ENCODE measurements around the gene GNAZ.
"Not testable (repeated sequence)": the region's sequence is repeated elsewhere in the genome, so short reads cannot be mapped to it uniquely, and the experiment has no call there.

The GNAZ gene

DNA sequence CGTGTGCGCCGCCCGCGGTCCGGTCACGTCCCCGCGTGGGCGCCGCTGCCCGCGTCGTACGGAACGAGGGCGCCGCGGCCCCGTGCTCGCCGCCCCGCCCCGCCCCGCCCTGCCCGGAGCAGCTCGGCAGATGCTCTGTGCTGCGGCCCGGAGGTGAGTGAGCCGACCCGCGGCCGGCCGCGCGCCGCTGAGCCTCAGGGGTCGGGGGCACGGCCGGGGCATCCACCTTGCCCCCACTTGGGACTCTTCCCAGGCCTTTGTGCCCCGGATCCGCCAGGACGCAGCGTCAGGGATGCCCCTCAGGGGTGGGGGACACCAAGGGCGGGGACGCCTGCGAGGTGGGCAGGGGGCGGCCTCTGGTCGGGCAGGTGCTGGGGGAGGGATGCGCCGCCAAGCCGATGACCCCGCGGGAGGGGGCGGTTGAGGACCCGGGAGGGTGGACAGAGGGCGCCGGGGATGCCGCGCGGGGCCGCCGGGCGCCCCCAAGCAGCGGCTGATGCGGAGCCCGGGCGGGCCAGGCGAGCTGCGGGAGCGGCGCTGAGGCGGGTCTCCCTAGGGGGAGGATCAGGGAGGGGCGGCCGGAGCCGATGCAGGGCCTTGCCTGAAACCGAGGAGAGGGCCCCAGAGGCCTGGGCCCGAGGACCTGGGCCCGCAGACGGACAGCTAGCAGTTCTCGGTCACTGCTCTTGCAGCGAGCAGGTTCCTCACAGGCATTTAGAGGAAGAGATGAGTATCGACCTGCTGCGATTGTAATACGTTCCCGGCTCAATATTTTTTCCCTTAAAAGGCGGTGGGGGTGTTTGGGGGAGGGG is at the start of gene GNAZ:
Gene GNAZ (plus strand): TSS at position 102 of the 812 bp plus-strand sequence. CDS start 25,177 bp downstream, outside the sequence.
- no peak for DNase-seq (ENCODE audit: low spot score)

DNA sequence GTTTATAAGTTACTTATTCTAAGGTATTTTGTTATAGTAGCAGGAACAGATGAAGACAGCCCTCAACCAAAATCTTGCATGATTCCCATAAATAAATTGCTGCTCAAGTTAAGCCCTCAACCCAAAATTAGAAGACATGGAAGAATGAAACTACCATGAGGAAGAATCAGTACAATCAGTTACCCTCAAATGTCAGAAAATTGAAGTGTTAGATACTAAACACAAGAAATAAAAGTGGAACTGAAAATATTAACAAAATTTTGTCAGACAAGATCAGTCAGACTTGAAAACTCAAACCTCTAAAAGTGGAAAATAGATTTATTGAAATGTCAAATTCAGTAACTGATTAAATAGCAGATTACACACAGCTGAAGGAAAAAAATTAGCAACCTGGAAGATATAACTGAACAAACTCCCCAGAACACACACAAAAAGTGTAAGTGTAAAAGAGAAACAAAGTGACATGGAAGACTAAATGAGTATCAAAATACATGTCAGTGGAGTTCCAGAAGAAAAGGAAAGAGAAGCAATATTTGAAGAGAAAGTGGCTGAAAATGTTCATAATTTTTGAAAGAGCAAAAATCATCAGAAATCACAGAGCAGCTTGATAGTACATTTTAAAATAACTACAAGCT is 49.5 kb upstream of the GNAZ start:
- no peak for DNase-seq (ENCODE audit: low spot score)

DNA sequence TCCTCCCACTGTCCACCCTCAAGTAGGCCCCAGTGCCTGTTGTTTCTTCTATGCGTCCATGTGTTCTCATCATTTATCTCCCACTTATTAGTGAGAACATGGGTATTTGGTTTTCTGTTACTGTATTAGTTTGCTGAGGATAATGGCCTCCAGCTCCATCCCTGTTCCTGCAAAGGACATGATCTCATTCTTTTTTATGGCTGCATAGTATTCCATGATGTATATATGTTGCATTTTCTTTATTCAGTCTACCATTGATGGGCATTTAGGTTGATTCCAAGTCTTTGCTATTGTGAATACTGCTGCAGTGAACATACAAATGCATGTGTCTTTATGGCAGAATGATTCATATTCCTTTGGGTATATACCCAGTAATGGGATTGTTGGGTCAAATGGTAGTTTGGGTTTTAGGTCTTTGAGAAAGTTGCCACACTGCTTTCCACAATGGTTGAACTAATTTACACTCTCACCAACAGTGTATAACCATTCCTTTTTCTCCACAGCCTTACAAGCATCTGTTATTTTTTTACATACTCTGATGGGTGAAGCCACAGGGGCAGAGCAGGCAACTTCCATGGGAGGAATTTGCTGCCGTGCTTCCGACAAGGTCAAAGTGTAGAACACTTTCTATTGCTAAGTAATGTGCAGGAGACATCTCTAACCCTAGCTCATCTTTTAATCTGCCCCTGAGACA is 48.5 kb upstream of the GNAZ start:
- DNase-seq (ENCODE audit: low spot score) = not testable (repeated sequence)

DNA sequence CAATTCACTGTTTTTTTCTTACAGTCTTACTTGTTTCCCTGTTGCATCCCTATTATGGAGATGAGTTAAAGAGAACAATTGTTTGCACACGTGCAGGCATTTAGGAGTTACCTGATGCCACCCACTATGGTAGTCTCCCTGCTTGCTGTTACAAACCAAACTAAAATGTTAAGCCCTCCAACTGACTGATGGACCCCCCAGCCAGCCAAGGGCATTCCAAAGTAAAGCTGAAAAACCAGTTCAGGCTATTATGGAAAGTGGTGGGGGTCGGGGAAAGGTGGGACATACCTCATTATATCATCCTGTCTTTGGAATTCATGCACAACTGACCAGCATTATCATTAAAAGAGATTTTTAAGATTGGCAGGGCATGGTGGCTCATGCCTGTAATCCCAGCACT is 47.0 kb upstream of the GNAZ start:
- DNase-seq (ENCODE audit: low spot score) = no peak

DNA sequence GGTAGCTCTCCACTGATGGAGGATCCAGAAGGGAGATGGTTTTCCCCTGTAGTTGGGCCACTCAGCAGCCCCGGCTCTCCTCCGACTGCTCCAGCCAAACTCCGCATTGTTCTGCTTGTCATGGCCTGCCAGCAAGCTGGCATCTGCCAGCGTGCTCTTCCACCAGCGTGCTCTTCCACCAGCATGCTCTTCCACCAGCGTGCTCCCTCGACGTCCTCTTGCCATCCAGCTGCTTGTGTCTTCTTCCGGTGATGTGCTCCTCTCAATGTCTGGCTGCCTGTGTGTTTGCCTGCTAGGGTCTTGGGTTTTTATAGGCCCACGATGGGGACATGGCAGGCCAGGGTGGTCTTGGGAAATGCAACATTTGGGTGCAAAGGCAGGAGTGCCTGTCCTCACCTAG is 43.5 kb upstream of the GNAZ start:
- no peak for DNase-seq (ENCODE audit: low spot score)

DNA sequence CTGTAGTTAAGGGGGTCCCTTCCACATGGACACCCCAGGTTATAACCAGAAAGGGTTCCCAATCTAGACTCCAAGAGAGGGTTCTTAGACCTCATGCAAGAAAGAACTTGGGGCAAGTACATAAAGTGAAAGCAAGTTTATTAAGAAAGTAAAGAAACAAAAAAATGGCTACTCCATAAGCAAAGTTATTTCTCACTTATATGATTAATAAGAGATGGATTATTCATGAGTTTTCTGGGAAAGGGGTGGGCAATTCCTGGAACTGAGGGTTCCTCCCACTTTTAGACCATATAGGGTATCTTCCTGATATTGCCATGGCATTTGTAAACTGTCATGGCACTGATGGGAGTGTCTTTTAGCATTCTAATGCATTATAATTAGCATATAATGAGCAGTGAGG is 42.5 kb upstream of the GNAZ start:
- not testable (repeated sequence) for DNase-seq (ENCODE audit: low spot score)

DNA sequence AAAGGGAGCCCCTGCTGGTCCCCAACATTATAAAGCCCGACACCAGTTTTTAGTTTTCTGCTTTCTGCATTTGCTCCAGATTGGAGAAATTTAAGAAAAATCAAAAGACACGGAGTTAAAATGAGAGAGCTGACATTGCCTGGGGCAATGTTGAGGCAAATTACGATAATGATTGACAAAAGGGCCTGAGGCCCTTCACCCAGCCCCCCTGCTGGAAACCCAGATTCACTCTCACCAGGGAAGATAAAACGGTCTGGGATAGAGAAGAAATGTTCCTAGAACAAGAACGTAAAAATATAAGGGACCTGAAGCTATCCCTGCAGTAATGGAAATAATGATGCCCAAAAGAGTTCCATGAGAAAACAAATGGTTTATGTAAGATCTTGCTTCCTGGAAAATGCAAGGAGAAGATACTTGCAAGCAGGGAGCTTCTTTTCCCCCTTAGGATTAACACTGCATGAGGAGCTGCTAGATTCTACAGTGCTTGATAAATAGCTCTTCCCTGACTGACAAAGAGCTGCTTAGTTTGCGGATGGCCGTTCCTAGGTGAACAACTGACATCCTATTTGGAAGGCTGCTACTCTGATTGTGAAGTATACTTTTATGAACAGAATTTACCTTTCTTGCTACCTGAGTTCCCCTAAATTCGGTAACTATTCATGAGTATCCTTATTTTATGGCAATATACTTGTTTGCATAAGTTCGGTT is 40.6 kb upstream of the GNAZ start:
- DNase-seq (ENCODE audit: low spot score) = no peak

DNA sequence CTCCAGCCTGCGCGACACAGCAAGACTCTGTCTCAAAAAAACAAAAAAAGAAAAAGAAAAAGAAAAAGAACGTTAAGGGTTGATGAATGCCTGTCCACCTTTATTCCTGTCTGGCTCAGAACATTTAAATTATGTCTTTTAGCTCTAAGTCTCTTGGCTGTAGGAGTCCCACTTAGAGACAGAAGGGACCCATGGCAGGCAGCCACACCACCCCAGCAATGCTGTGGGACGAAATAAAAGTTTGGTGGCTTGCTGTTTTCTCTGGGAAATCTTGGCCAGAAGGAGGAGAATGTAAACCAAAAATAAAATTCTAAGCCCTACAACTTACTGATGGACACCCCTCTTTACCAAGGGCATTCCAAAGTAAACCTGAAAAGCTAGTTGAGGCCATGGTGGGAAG is 38.9 kb upstream of the GNAZ start:
- no peak for DNase-seq (ENCODE audit: low spot score)

DNA sequence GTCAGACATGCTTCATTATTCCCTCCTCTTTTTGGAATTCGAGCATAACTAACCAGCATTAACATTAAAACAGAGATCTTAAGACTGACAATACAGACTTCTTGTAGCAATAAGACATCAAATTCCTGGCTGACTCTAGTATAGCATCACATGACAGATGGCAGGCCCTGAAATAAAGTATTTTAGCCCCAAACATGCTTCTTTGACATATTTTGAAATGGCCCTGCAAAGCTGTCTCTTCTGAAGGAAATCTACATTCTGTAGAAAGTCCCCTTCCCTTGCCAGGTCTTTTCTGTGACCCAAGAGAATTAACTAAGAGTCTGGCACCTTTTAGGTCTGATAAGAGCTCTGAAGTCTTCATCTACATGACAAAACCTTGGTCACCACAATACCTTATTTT is 38.5 kb upstream of the GNAZ start:
- no peak for DNase-seq (ENCODE audit: low spot score)

DNA sequence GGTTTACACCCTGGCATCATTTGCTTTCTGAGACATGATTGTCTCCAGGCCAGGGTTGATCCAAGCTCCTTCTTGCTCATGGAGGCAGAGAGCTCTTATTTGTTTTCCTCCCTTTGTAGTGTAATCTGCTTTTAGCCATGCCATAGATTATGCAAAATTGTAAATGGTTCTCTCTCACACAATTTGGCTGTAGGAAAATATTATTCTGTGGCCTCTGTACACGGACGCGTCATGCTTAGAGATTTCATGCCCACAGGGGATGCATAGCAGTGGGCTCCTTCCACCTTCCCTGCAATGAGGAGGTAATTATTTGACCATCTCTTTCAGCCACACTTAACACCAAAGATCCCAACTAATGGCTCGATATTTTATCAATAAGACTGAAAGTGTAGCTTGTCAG is 37.7 kb upstream of the GNAZ start:
- no peak for DNase-seq (ENCODE audit: low spot score)

DNA sequence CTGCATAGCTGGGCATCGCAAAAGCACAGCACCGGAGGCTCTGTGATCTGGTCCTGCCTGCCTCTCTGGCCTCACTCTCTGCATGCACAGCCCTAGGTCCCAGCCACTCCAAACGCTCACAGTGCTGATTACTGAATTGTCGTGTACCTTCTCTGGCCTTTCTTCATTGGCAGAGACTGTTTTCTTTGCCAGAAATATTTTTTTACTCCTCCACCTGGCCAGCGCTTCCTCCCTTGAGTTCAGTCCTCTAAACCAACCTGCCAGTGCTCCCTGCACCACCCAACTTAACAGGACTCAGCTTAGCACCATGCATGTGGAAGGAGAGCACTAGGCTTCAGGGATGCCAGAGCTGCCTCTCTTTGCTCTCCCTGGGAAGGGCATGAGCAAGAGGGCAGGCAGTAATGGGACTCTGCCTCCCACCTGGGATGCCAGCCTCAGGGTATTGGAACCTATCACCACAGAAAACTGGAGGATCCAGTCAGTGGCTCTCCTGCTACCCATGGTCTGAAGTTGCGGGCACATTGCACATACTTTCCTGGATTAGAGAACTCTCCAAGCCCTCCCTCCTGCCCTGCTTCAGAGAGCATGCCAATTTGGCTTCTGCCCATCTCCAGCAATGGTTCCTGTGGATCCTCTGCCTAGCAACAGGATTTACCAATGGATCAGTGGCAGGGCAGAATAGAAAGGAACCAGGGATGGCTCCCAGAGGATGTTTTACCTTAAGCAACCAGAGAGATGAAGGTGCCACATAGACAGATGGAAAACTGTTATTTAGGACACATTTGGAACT is 37.0 kb upstream of the GNAZ start:
- DNase-seq (ENCODE audit: low spot score) = no peak

DNA sequence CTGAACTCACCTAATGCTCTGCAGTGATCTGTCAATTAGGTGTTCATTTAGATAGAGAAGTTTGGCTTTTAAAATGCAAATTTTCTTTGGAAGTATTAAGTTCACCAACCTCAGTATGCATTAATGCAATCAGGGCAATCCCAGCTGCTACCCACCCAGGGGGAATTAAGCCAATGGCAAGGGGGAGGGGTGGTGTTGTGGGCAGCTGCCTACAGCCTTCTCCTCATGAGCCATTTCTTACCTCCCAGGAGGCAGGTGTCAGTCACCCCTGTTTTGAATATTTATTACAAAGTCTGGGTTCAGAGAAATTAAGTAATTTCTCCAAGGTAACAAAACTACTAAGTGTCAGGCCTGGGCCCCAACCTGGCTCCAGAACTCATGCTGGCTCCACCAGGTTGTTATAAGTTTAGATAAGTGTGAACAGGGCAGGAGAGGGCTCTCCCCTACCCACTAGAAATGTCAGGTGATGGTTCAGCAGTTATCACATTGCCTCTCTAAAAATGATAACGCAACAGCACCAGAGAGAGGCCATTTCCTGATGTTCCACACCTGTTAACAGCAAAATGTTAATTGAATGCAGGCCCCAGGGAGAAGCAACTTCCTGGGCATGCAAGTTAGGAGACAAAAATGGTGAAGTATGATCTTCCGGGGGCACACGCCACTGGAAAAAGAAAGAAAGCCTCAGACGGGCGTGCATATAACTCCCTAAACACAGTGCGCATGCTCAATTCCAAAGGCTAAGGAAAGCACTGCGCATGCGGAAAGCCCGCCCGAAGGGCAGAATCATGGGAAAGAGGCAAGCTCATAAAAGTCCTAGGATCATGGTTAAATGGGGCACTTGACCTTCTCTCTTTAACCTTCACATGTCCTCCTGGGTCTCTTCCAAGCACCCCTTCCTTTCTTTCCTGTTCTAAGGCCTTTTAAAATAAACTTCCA is 35.4 kb upstream of the GNAZ start:
- DNase-seq (ENCODE audit: low spot score) = no peak

DNA sequence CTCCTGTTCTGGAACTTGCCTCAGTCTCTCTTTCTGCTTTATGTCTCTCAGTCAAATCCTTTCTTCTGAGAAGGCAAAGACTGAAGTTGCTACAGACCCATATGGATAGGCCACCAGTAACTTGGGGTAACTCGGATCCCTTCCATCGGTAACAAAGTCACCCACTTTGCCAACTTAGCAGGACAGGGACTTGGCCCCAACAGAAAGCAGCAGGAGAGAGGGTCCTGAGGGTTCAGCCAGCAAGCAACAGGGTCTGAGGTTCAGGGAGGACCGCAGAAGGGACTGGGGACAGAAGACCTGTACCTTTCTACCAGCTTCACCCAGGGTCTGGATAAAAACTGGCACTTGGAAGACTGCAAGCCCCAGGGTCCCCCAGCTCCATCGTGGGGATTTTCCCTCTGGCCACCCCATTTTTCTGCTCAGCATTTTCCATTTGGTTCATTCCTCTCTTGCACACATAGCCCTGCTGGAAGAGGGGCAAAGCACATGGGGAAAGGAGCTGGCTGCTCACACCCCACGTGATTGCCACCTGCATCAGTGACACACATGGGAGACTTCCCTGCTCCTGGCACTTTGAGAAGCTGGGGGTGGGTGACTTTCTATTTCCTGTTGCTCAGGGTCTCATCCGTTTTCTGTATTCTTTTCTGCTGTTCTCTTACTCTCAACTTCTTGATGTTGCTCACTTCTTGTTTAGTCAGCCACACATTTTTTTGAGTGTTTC is 34.6 kb upstream of the GNAZ start:
- no peak for DNase-seq (ENCODE audit: low spot score)

DNA sequence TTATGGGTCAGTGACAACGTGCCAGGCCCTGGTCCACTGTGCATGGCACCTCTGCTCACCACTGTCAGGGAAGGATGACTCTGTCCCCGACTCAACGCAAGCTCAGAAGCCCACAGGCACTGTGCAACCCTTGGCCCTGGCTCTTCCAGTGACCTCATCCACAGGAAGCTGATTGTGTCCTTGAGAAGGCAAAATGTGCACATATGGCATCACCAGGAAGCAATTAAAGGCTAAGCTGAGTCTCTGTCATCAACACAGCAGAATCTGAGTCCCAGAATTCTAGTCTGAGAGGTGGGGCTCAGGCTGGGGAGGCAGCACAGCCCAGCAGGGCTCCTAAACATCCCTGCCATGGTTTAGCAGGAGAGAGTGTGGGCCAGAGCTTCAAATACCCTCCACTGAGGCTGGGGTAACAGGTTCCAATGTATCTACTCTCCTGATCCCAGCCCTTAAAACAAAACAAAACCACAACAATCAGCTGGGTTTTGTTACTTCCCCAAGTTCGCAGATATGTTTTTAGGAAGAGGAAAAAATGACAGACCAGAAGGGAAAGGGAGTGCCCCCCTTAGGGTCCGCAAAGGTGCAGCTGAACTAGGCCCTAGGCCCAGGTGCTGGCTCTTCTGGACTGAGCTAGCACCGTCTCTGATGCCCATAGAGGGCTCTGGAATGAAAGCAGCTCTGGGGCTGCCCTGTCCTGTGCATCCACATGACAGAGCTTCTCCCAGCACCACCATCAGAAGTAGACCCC is 33.5 kb upstream of the GNAZ start:
- no peak for DNase-seq (ENCODE audit: low spot score)

DNA sequence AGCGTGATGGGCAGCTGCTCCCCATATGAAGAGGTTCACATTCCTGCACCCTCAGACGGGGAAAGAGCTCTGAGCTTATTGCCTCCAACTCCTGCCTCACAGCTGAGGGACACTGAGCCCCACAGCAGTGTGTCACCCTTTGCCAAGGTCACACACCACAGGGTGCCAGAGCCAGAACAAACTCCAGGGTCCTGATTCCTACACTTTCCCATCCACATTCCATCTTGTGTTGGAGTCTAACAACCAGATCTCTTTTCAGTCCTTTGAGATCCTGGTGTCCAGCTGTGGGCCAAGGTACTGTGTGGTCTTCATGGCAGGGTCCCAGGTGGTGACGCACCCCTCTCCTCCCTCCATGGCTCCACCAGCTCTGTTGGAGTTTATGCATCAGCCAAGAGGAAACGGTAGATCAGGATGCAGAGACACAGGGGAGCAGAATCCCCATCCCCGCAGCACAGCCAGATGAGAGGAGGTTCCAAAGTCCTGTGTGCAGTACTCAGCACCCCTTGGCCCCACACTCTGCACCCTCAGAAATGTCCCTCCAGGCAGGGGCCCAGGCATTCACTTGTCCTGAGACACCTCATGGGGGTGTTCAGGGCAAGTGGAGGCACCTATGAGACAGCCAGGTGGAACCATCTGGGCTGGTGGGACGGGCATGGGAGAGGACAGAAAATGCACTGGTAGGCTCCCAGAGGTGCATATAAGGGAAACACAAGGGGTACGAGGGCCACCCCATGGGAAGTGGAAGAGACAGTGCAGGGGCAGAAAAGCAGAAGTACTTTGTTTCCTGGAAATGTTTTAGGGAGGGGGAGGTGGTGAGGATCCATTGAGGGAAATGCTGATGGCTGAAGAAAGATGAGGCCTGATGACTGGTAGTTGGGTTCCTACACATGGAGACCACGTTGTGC is 32.6 kb upstream of the GNAZ start:
- DNase-seq (ENCODE audit: low spot score) = no peak

DNA sequence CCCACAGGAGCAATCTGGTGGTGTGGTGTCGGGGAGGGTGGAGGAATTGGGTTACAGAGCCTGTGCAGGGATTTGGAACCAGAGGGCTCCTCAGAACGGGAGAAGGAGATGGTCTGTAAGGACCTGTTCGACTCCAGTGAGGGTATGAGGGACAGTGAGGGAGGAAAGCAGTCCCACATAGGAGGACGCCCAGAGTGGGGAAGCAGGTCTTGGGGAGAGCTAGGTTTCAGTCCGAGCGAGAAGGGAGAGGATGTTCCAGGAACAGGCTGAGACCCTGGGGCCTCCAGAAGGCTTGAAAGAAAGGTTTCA is 32.0 kb upstream of the GNAZ start:
- no peak for DNase-seq (ENCODE audit: low spot score)

DNA sequence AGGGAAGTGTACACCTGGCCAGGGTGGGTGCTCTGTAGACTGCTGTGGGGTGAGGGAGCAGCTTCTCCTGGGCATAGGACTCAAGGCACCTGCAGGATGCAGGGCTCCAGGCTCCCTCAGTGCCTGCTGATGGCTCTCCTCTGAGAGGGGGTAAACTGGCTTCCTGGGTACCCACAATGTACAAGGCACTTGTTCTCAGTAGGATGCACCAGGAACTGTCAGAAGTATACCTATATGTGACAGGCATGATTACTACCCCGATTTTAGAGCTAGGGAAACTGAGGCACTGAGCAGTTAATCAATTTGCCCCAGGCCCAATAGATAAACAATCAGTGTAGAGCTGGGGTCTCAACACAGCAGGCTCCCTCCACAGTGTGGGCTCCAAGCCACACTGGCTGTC is 31.4 kb upstream of the GNAZ start:
- no peak for DNase-seq (ENCODE audit: low spot score)

DNA sequence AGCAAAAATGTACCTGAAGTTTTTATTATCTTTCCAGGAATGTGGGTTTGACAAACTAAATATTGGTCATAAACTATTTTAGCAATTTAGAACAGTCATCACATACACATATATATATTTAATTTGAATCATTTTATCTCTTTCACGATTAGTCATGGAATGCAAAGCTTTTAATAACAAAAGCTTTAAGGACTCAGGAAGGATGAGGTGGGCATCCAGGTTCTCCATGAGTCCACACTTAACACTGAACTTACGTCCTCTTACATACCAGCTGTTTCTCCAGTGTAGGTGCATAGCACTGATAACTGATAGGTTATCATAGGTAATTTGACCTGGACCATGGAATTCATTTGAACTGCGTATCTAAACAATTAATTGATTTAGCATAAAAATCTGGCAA is 28.1 kb upstream of the GNAZ start:
- DNase-seq (ENCODE audit: low spot score) = no peak
